Hepatocyte (in vitro differentiated cells): ENCODE data around the gene KPNA5. TPM values are rescaled to one million over a fixed set of nuclear protein-coding genes. Genes with fewer than 3 reads are reported as not detected.
"Not testable (repeated sequence)": the region's sequence is repeated elsewhere in the genome, so short reads cannot be mapped to it uniquely, and the experiment has no call there.

ENCODE experiments used
- DNase-seq: peaks from one replicate; pipeline ENCODE4 v3.0.0-alpha.2; 2016; ENCODE audit warnings: low spot score
- H2AFZ ChIP-seq: fragments of 200-600 bp; sonication (generic); 2 replicates; pipeline ENCODE4 v1.6.0; 2016; ENCODE audit warnings: antibody characterized with exemption, mild to moderate bottlenecking
- H3K27ac ChIP-seq: fragments of 200-600 bp; sonication (generic); 2 replicates; pipeline ENCODE4 v1.5.1; 2016; ENCODE audit warnings: mild to moderate bottlenecking
- H3K27me3 ChIP-seq: fragments of 200-600 bp; sonication (generic); 2 replicates; pipeline ENCODE4 v1.6.1; 2016
- H3K36me3 ChIP-seq: fragments of 200-600 bp; sonication (generic); replicated peaks from 2 replicates; pipeline ENCODE4 v1.5.1; 2016; ENCODE audit warnings: low read depth; ENCODE audit not compliant: insufficient read depth
- H3K4me1 ChIP-seq: fragments of 200-600 bp; sonication (generic); 2 replicates; pipeline ENCODE4 v1.5.1; 2016; ENCODE audit warnings: mild to moderate bottlenecking, moderate library complexity; ENCODE audit not compliant: insufficient read depth
- H3K4me2 ChIP-seq: fragments of 200-600 bp; sonication (generic); 2 replicates; pipeline ENCODE4 v1.6.0; 2016
- H3K4me3 ChIP-seq: fragments of 200-600 bp; sonication (generic); 2 replicates; pipeline ENCODE4 v1.5.1; 2016; ENCODE audit warnings: mild to moderate bottlenecking
- H3K79me2 ChIP-seq: fragments of 200-600 bp; sonication (generic); 2 replicates; pipeline ENCODE4 v1.6.0; 2017; ENCODE audit warnings: mild to moderate bottlenecking
- H3K9me2 ChIP-seq: fragments of 200-600 bp; sonication (generic); replicated peaks from 2 replicates; pipeline ENCODE4 v1.6.0; 2017; ENCODE audit warnings: mild to moderate bottlenecking; ENCODE audit not compliant: insufficient read depth
- H3K9me3 ChIP-seq: fragments of 200-600 bp; sonication (generic); 2 replicates; pipeline ENCODE4 v1.5.1; 2016; ENCODE audit warnings: low read depth, mild to moderate bottlenecking
- H4K20me1 ChIP-seq: fragments of 200-600 bp; sonication (generic); 2 replicates; pipeline ENCODE4 v1.6.0; 2016; ENCODE audit warnings: mild to moderate bottlenecking; ENCODE audit not compliant: insufficient read depth, poor library complexity, severe bottlenecking
- EZH2 ChIP-seq: fragments of 200-600 bp; sonication (generic); IDR thresholded peaks from 2 replicates; pipeline ENCODE4 v1.6.1; 2016; ENCODE audit warnings: antibody characterized with exemption, mild to moderate bottlenecking, borderline replicate concordance
- EZH2phosphoT487 ChIP-seq: fragments of 200-600 bp; sonication (generic); IDR thresholded peaks from one replicate; pipeline ENCODE4 v1.6.1; 2018; ENCODE audit warnings: antibody characterized with exemption, mild to moderate bottlenecking, low read depth, moderate library complexity; ENCODE audit not compliant: unreplicated experiment, severe bottlenecking
- WGBS: methylation state at CpG from one replicate; pipeline ENCODE4 v1.1.6; 2016; ENCODE audit warnings: low lambda C conversion rate; ENCODE audit errors: missing lambda C conversion rate; 5-methylcytosine and 5-hydroxymethylcytosine counted together
- polyA plus RNA-seq: library from polyadenylated mRNA; unstranded; fragments of >200 nt; fragmentation: Nextera tagmentation; extraction: Ambion mirVana; gene quantifications from 2 replicates; pipeline ENCODE4 v1.2.1, GENCODE V29; 2016
- total RNA-seq: library from RNA; depleted of rRNA; stranded (reverse); fragments of >200 nt; gene quantifications from 2 replicates; pipeline ENCODE4 v1.2.3, GENCODE V29; 2014
- TF ChIP-seq, protein P1 (sequence below): fragments of 200-600 bp; sonication (generic); IDR thresholded peaks from 2 replicates; pipeline ENCODE4 v1.5.1; 2016; ENCODE audit warnings: antibody characterized with exemption, mild to moderate bottlenecking; ENCODE audit not compliant: poor library complexity

Gene KPNA5
- total and polyA plus RNA-seq, 2 experiments from 2014 or later, result 5.4 to 20.5 TPM

DNA sequence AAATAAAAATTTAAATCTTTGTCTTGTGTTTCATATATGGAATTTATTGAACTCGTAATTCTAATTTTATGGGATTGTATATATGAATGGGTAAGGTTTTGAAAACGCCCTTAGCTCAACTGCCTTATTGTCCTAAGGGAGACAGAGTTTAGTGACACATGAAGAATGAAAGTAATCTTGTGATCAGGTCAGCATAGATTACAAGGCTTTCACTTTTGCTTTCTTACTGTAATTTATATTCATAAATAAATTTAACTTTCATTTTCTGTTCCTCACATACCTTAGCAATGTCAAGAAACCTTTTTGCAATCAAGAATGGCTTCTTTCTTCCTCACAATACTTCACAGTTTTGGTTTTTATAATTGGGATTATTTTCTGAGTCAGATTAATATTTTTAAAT is 14.4 kb downstream of the KPNA5 start:
- no peak for DNase-seq
- H3K4me3 ChIP-seq, result no peak overlapping the region
- 83% methylated on average over 2 of the region's 2 CpGs for WGBS
- H2AFZ ChIP-seq, result no peak overlapping the region
- H4K20me1 ChIP-seq, result no peaks in the 10 kb centered on the region
- no peaks in the 10 kb centered on the region for H3K9me3 ChIP-seq
- no peaks in the 10 kb centered on the region for H3K4me1 ChIP-seq
- no peaks in the 10 kb centered on the region for H3K27me3 ChIP-seq
- H3K27ac ChIP-seq, result no peak overlapping the region
- peaks cover 29% of the 10 kb centered on the region for H3K79me2 ChIP-seq
- TF ChIP-seq, protein P1, sequence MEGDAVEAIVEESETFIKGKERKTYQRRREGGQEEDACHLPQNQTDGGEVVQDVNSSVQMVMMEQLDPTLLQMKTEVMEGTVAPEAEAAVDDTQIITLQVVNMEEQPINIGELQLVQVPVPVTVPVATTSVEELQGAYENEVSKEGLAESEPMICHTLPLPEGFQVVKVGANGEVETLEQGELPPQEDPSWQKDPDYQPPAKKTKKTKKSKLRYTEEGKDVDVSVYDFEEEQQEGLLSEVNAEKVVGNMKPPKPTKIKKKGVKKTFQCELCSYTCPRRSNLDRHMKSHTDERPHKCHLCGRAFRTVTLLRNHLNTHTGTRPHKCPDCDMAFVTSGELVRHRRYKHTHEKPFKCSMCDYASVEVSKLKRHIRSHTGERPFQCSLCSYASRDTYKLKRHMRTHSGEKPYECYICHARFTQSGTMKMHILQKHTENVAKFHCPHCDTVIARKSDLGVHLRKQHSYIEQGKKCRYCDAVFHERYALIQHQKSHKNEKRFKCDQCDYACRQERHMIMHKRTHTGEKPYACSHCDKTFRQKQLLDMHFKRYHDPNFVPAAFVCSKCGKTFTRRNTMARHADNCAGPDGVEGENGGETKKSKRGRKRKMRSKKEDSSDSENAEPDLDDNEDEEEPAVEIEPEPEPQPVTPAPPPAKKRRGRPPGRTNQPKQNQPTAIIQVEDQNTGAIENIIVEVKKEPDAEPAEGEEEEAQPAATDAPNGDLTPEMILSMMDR, result no peak
- TF ChIP-seq EZH2phosphoT487 (no peak), EZH2 (no peak)
- H3K4me2 ChIP-seq, result no peak overlapping the region
- no peaks in the 10 kb centered on the region for H3K9me2 ChIP-seq
- H3K36me3 ChIP-seq, result no peaks in the 10 kb centered on the region

DNA sequence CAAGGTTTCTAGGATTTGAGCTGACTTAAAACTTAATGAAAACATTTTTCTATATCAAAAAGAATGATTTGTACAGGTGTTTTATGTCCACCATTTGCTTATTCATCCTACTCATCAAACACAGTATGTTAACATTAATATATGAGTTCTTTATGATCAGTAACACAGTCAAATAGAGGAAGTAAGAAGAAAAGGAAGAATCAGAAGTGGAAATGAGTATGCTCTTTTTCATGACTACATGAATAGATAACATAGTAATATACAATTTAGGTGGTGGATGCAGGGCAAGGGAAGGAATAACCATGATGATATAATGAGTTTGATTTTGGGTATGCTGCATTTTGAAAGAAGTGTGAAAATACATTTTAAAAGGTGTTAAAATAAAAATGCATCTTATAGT is 16.5 kb downstream of the KPNA5 start:
- no peaks in the 10 kb centered on the region for H3K9me2 ChIP-seq
- no peak for DNase-seq
- no peaks in the 10 kb centered on the region for H3K36me3 ChIP-seq
- no peak overlapping the region for H2AFZ ChIP-seq
- H3K9me3 ChIP-seq, result no peaks in the 10 kb centered on the region
- no peaks in the 10 kb centered on the region for H3K4me1 ChIP-seq
- TF ChIP-seq, protein P1, result no peak
- TF ChIP-seq EZH2, result no peak
- TF ChIP-seq EZH2phosphoT487, result no peak
- no peak overlapping the region for H3K4me3 ChIP-seq
- H3K27ac ChIP-seq, result no peak overlapping the region
- H3K4me2 ChIP-seq, result no peak overlapping the region
- H4K20me1 ChIP-seq, result no peaks in the 10 kb centered on the region
- H3K27me3 ChIP-seq, result no peaks in the 10 kb centered on the region
- peaks cover 15% of the 10 kb centered on the region for H3K79me2 ChIP-seq

DNA sequence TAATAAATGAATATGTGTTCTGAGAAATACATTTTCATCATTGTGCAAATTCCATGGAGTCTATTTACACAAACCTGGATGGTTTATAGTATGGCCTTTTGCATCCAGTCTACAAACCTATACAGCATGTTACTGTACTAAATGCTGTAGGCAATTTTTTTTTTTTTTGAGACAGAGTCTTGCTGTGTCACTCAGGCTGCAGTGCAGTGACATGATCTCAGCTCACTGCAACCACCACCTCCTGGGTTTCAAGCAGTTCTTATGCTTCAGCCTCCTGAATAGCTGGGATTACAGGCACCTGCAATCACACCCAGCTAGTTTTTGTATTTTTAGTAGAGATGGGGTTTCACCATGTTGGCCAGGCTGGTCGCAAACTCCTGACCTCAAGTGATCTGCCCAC is 22.9 kb downstream of the KPNA5 start:
- not testable (repeated sequence) for H3K27ac ChIP-seq, H3K27me3 ChIP-seq, H3K36me3 ChIP-seq, H3K4me2 ChIP-seq, H2AFZ ChIP-seq, H3K4me1 ChIP-seq, H4K20me1 ChIP-seq, DNase-seq, H3K9me3 ChIP-seq, H3K9me2 ChIP-seq, H3K4me3 ChIP-seq, H3K79me2 ChIP-seq
- 95% methylated on average over 1 of the region's 1 CpG for WGBS

DNA sequence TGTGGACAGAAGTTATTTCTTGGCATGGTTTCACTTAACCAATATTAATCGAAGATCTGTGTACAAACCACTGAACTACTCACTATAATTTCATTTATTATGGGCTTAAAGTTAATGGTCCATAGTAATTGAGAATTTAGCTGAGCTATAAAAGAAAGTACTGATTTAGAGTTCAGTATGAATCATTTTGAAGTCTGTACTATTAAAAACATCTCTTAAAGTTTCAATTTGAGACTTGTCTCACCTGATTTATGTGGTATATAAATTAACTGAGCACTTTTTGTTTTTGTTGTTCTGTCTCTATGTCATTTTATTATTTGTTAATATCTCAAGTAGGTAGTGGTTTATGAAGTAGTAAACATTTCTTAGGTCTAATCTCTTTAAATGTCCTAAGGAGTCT is 24.9 kb downstream of the KPNA5 start:
- 55% methylated on average over 1 of the region's 1 CpG for WGBS
- Histone ChIP-seq H3K79me2 (no peaks in the 10 kb centered on the region), H3K4me1 (no peaks in the 10 kb centered on the region), H3K27ac (no peak overlapping the region), H4K20me1 (no peaks in the 10 kb centered on the region), H3K4me2 (no peak overlapping the region), H3K9me3 (no peaks in the 10 kb centered on the region), H3K27me3 (no peaks in the 10 kb centered on the region), H3K36me3 (no peaks in the 10 kb centered on the region), H2AFZ (no peak overlapping the region), H3K9me2 (no peaks in the 10 kb centered on the region), H3K4me3 (no peak overlapping the region)
- no peak for DNase-seq
- TF ChIP-seq, protein P1, result no peak
- TF ChIP-seq EZH2phosphoT487, result no peak
- no peak for TF ChIP-seq EZH2
